ENCODE measurements around the gene ZFP64.
"Not testable (repeated sequence)": the region's sequence is repeated elsewhere in the genome, so short reads cannot be mapped to it uniquely, and the experiment has no call there.

Gene ZFP64

DNA sequence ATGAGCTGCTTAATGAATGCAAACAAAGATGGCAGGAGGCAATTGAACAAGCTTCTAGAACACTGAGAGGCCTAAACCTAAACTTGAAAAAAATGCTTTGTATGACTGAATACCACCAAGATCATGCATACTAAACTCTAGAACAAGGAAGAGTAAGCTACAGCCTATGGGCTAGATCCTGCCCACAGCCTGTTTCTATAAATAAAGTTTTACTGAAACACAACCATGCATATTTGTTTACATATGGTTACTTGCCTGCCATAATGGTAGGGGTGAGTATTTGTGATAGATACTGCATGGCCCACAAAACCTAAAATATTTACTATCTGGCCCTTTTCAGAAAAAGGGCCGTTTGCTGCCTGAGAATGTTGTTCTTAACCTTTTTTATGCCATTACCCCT lies 37.0 kb downstream of the ZFP64 start:
- no peak for DNase-seq (ENCODE audit: low read depth in 2 of 2)

DNA sequence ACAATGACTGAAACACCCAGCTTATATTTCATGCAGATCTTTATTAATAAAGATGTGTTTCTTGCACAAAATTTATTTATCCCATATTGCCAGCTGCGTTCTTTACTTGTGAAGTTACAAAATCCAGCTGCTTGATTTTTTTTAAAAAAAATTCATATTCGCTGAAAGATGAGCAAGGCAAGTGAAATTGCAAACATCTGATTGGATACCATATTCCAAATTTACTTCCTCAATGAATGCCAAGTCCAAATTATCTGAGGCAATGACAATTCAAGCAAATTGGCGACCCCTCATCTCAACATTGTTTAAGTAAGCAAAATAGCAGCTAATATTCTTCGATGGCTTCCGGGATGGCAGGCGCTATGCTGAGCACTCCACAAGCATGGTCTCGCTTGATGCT lies 37.7 kb downstream of the ZFP64 start:
- no peak for DNase-seq (ENCODE audit: low read depth in 2 of 2)

- DNase-seq (ENCODE audit: low read depth in 2 of 2) = no peak
These were observed 38.7 kb downstream of the ZFP64 start for GRCh38 chr20:52152921-52153320.

GRCh38 chr20:52152416-52152815 lies 39.2 kb downstream of the ZFP64 start:
- DNase-seq (ENCODE audit: low read depth in 2 of 2) = no peak

GRCh38 chr20:52150440-52151258 lies 40.9 kb downstream of the ZFP64 start:
- DNase-seq (ENCODE audit: low read depth in 2 of 2) = no peak

- no peak for DNase-seq (ENCODE audit: low read depth in 2 of 2)
These were observed 46.0 kb downstream of the ZFP64 start for GRCh38 chr20:52145587-52145986.

- DNase-seq (ENCODE audit: low read depth in 2 of 2) = no peak
These were observed 48.3 kb downstream of the ZFP64 start for GRCh38 chr20:52143277-52143676.

DNA sequence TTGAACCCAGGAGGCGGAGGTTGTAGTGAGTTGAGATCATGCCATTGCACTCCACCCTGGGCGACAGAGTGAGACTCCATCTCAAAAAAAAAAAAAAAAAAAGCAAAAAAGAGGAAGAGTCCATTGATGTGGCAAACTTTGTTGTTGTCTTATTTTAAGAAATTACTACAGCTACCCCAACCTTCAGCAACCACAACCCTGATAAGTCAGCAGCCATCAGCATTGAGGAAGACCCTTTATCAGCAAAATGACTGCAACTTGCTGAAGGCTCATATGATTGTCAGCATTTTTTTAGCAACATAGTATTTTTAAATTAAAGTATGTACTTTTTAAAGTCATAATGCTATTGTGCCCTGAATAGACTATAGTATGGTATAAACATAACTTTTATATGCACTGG lies 48.8 kb downstream of the ZFP64 start:
- DNase-seq (ENCODE audit: low read depth in 2 of 2) = no peak

DNA sequence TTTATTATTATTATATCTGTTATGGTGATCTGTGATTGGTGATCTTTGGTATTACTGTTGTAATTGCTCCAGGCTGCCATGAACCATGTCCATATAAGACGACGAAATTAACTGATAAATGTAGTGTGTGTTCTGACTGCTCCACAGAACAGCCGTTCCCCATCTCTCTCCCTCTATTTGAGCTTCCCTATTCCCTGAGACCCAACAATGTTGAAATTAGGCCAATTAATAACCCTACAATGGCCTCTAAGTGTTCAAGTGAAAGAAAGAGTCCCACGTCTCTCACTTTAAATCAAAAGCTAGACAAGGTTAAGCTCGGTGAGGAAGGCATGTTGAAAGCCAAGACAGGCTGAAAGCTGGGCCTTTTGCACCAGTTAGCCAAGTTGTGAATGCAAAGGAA lies 51.6 kb downstream of the ZFP64 start:
- no peak for DNase-seq (ENCODE audit: low read depth in 2 of 2)

DNA sequence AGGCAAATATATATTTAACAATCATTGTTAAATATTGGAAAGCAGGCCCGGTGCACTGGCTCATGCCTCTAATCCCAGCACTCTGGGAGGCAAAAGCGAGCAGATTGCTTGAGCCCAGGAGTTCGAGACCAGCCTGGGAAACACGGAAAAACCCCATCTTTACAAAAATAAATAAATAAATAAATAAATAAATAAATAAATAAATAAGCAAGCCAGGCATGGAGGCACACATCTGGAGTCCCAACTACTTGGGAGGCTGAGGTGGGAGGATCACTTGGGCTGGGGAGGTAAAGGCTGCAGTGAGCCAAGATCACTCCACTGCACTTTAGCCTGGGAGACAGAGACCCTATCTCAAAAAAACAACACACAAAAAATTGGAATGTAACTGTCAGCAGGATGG lies 53.7 kb downstream of the ZFP64 start:
- DNase-seq (ENCODE audit: low read depth in 2 of 2) = no peak

- not testable (repeated sequence) for DNase-seq (ENCODE audit: low read depth in 2 of 2)
These were observed 57.9 kb downstream of the ZFP64 start for GRCh38 chr20:52133714-52134113.

DNA sequence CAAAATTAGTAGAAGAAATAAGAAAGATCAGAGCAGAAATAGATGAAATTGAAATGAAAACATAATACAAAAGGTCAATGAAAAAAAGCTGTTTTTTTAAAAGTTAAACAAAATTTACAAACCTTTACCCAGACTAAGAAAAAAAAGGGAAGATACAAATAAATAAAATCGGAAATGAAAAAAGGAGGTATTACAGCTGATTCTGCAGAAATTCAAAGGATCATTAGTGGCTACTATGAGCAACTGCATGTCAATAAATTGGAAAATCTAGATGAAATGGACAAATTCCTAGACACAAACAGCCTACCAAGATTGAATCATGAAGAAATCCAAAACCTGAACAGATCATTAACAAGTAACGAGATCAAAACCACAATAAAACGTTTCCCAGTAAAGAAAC lies 59.2 kb downstream of the ZFP64 start:
- DNase-seq (ENCODE audit: low read depth in 2 of 2) = no peak

- no peak for DNase-seq (ENCODE audit: low read depth in 2 of 2)
These were observed 60.4 kb downstream of the ZFP64 start for GRCh38 chr20:52131048-52131643.

- DNase-seq (ENCODE audit: low read depth in 2 of 2) = no peak
These were observed 61.2 kb downstream of the ZFP64 start for GRCh38 chr20:52130406-52130805.

DNA sequence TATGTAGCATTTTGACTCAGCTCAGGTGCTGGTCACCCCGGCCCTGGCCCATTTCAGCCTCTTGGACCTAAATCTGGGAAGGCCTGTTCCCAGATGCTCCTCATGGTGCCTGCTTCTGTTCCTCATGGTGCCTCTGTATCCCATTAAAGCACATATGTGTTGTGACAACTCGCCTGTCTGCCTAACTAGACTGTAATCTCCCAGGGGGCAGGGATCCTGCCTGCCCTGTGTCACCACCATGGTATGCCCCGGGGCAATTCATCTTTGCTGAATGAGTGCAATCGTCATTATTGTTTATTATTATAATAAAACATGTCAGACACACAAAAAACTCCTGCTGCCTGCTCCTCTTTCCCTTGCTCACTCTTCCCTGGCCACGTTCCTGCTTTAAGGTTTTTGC lies 62.0 kb downstream of the ZFP64 start:
- no peak for DNase-seq (ENCODE audit: low read depth in 2 of 2)

DNA sequence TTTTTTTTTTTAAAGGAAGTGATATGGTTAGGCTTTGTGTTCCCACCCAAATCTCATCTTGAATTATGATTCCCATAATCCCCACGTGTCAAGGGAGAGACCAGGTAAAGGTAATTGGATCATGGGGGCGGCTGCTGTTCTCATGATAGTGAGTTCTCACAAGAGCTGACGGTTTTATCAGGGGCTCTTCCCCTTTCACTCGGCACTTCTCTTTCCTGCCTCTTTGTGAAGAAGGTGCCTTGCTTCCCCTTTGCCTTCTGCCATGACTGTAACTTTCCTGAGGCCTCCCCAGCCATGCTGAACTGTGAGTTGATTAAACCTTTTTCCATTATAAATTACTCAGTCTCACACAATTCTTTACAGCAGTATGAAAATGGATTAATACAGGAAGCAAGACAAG lies 64.3 kb downstream of the ZFP64 start:
- no peak for DNase-seq (ENCODE audit: low read depth in 2 of 2)

DNA sequence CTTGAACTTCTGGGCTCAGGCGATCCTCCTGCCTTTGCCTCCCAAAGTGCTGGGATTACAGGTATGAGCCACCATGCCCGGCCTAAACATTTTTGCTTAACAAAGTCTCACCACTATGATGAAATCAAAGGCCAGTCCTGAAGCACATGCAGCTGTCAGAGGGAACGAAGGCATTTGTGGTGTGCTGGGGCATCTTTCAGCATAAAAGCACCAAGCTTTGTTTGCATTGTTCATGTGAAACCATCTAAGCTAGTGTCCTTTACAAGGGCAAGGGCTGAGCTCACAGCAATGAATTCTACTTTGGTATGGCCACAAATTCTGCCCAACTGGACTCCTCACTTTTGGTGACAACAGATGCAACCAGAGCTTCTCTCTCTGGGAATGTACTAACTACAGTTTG lies 66.8 kb downstream of the ZFP64 start:
- no peak for DNase-seq (ENCODE audit: low read depth in 2 of 2)

- no peak for DNase-seq (ENCODE audit: low read depth in 2 of 2)
These were observed 72.9 kb downstream of the ZFP64 start for GRCh38 chr20:52118696-52119095.

DNA sequence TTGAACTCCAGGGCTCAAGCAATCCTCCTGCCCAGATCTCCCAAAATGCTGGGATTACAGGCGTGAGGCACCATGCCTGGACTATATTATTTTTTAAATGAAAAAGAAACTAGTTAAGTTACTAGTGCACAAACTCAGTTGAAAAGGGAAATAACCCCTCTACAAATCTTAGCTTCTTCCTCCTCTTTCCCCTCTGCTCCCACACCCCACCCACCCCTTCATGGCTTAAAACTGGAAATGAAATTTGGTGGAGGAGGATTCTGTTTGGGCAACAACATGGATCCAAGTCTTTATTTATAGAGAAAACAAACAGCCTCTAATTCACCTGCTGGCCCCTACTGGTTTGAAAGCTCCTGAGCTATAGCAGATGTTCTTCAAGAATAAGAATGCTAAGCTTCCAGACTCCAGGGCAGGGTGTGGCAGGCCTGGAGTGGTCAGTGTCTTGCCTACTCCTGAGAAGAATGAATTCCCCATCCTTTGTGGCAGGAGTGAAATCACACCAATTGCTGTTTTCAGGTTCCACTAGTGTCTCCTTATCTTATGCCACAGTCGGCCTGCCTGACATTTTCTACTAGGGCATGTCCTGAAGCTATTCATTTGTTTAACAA lies 73.5 kb downstream of the ZFP64 start:
- DNase-seq (ENCODE audit: low read depth in 2 of 2) = no peak

GRCh38 chr20:52110456-52110855 lies 81.1 kb downstream of the ZFP64 start:
- DNase-seq (ENCODE audit: low read depth in 2 of 2) = no peak

DNA sequence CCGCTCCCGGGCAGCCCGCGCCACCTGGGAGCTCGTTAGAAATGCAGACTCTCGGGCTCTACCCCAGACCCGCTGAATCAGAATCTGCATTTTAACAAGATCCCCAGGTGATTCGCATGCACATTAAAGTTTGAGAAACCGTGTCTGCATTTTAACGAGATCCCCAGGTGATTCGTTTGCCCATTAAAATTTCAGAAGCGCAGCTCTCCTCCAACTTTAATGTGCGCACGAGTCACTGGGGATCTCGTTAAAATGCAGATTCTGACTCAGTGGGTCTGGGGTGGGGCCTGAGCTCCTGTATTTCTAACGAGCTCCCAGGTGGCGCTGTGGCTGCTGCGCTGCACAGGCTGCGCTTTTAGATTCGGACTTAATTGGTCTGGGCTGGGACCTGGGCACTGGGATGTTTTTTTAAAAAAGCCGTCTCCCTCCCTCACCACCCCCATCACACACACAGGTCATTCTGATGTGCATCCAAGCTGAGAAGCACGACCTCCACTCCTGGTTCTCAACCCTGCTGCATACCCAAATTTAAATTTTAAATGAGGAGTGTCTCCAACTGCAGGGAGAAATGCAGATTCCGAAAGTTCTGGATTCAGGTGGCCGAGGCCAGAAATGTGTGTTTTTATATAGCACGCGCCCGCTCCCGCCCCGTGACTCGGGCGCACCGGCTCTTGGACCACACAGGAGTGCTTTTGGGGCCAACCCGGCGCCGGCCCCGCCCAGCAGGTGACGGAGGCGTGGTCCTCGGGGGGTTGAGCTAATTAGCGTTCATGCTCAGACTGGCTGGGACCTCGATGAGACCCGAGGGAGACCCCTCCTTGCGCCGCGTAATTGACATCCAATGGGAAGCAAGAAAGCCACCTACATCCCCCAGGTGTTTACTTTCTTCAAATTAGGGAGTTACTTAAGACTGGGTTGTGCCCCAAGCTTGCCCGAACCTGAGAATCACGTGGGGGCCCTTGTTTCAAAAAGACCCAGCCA lies 85.8 kb downstream of the ZFP64 start:
- no peak for DNase-seq (ENCODE audit: low read depth in 2 of 2)

All from stimulated activated CD8-positive, alpha-beta memory T cell treated with anti-CD3 and anti-CD28 coated beads, Interleukin-15, amount 100 ng/mL, for 4 hours (primary cell).